Endodermal cell (in vitro differentiated cells): ENCODE measurements around the gene MAPT. TPM values are rescaled to one million over a fixed set of nuclear protein-coding genes. Genes with fewer than 3 reads are reported as not detected.

Experiments
- DNase-seq: peaks from one replicate; pipeline ENCODE4 v3.0.0-alpha.2; 2017
- H3K27ac ChIP-seq: 2 replicates; pipeline ENCODE4 v1.5.1; 2013; ENCODE audit warnings: mild to moderate bottlenecking, low read depth, low read length, moderate library complexity
- H3K27me3 ChIP-seq: 2 replicates; pipeline ENCODE4 v1.6.1; 2013; ENCODE audit warnings: mild to moderate bottlenecking, low read length, moderate library complexity; ENCODE audit not compliant: insufficient read depth, control insufficient read depth, poor library complexity, severe bottlenecking
- H3K36me3 ChIP-seq: 2 replicates; pipeline ENCODE4 v1.7.0; 2013; ENCODE audit warnings: mild to moderate bottlenecking, low read length, moderate library complexity; ENCODE audit not compliant: control insufficient read depth, insufficient read depth
- H3K4me1 ChIP-seq: one replicate; pipeline ENCODE4 v1.7.0; 2013; ENCODE audit warnings: low read length; ENCODE audit not compliant: control insufficient read depth, insufficient read depth
- H3K4me3 ChIP-seq: 2 replicates; pipeline ENCODE4 v1.5.1; 2013; ENCODE audit warnings: mild to moderate bottlenecking, low read length, moderate library complexity
- H3K9ac ChIP-seq: 2 replicates; pipeline ENCODE4 v1.6.1; 2013; ENCODE audit warnings: mild to moderate bottlenecking, low read length, moderate library complexity; ENCODE audit not compliant: poor library complexity, severe bottlenecking; ENCODE audit errors: extremely low read depth
- H3K9me3 ChIP-seq: 2 replicates; pipeline ENCODE4 v1.6.1; 2013; ENCODE audit warnings: mild to moderate bottlenecking, low read length, moderate library complexity; ENCODE audit not compliant: control insufficient read depth
- H3K27ac Mint-ChIP-seq: 2 replicates; pipeline ENCODE4 v1.8.0; 2020; ENCODE audit warnings: mixed read lengths
- H3K27me3 Mint-ChIP-seq: 2 replicates; pipeline ENCODE4 v1.8.0; 2021; ENCODE audit warnings: mild to moderate bottlenecking, mixed read lengths; ENCODE audit not compliant: insufficient read depth
- H3K36me3 Mint-ChIP-seq: 2 replicates; pipeline ENCODE4 v1.8.0; 2020; ENCODE audit warnings: low read depth, mixed read lengths
- H3K4me1 Mint-ChIP-seq: 2 replicates; pipeline ENCODE4 v1.8.0; 2020; ENCODE audit warnings: mixed read lengths
- H3K4me3 Mint-ChIP-seq: 2 replicates; pipeline ENCODE4 v1.8.0; 2020; ENCODE audit warnings: mild to moderate bottlenecking, moderate library complexity, mixed read lengths
- H3K9me3 Mint-ChIP-seq: 2 replicates; pipeline ENCODE4 v1.8.0; 2020; ENCODE audit warnings: mild to moderate bottlenecking, mixed read lengths
- CTCF ChIP-seq: fragments of 200-600 bp; sonication (generic); conservative IDR thresholded peaks from 2 replicates; pipeline ENCODE4 v1.5.0; 2021; ENCODE audit warnings: antibody characterized with exemption, mild to moderate bottlenecking
- WGBS, 2 experiments: methylation state at CpG; one replicate each; pipeline versions ENCODE4 v1.1.5 to v1.1.7; 2013; ENCODE audit warnings: missing lambda C conversion rate in 2 of 2, mixed read lengths in 1 of 2; ENCODE audit not compliant: insufficient coverage in 1 of 2, insufficient read length in 1 of 2; 5-methylcytosine and 5-hydroxymethylcytosine counted together
- total RNA-seq, 2 donors: library from RNA; stranded (reverse); fragmentation: NEBNext Ultra II Directional in 1 of 2; extraction: Animal tissue kit (Norgen Biotek cat#: 25700) in 1 of 2; gene quantifications; 2 replicates in 1 of 2; 3 replicates in 1 of 2; pipeline ENCODE4 v1.2.1, GENCODE V29; 2021

Gene MAPT
- total RNA-seq, 2 donors from 2014 or later, result 0.69 to 0.73 TPM

DNA sequence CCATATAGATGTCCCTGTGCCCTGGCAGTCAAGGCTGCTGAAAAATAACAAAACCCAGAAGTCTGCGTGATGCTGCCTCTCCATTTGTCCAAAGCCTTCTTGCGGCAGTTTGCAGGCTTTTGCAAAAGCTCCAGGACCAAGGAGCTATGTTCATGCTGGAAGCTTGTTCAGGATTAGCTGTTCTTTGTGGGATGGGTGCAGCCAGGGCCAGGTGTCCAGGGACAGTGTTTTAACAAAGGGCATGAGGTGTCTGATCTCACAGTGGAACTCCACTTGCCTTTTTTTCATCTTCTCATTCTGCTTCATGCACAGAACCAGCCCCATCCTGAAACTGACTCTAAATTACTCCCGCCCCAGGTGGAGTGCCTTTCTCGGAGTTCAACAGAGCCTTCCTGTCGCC, 73.0 kb downstream of the MAPT start:
- H3K27me3 ChIP-seq, result no peaks in the 10 kb centered on the region
- no peak overlapping the region for H3K9ac ChIP-seq
- no peak overlapping the region for H3K4me3 ChIP-seq
- no peak for DNase-seq
- no peaks in the 10 kb centered on the region for H3K4me1 ChIP-seq
- 86% methylated on average over 4 to 5 of the region's 5 CpGs for WGBS, 2 experiments
- H3K27ac Mint-ChIP-seq, result no peak overlapping the region
- peaks cover 6% of the 10 kb centered on the region for H3K27me3 Mint-ChIP-seq
- no peaks in the 10 kb centered on the region for H3K9me3 ChIP-seq
- H3K36me3 ChIP-seq, result no peaks in the 10 kb centered on the region
- H3K4me3 Mint-ChIP-seq, result no peak overlapping the region
- no peak overlapping the region for H3K27ac ChIP-seq
- peaks cover 12% of the 10 kb centered on the region for H3K4me1 Mint-ChIP-seq
- TF ChIP-seq CTCF, result no peak
- H3K36me3 Mint-ChIP-seq, result no peaks in the 10 kb centered on the region
- no peaks in the 10 kb centered on the region for H3K9me3 Mint-ChIP-seq

DNA sequence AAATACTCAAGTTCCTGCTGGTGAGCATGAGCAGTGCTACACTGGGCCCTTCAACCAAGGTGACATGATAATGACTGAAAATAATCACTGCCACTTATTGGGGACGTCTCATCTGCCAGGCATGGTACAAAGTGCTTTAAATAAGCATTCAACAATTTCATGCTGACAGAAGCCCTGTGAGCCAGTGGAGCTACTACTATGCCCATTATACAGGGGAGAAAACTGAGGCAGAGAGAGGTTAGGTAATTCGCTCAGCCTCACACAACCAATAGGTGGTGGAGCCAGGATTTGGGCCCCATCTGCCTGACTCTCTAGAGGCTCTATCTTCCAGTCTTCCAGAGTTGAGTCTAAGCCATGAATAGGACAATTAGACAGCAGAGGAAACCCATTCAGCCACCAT, 74.4 kb downstream of the MAPT start:
- no peaks in the 10 kb centered on the region for H3K9me3 Mint-ChIP-seq
- no peaks in the 10 kb centered on the region for H3K36me3 Mint-ChIP-seq
- no peak overlapping the region for H3K9ac ChIP-seq
- H3K4me1 Mint-ChIP-seq, result peaks cover 12% of the 10 kb centered on the region
- no peaks in the 10 kb centered on the region for H3K9me3 ChIP-seq
- no peaks in the 10 kb centered on the region for H3K4me1 ChIP-seq
- no peak overlapping the region for H3K27ac ChIP-seq
- peaks cover 11% of the 10 kb centered on the region for H3K27me3 Mint-ChIP-seq
- no peak overlapping the region for H3K4me3 ChIP-seq
- no peak for DNase-seq
- H3K36me3 ChIP-seq, result no peaks in the 10 kb centered on the region
- H3K4me3 Mint-ChIP-seq, result no peak overlapping the region
- no peaks in the 10 kb centered on the region for H3K27me3 ChIP-seq
- H3K27ac Mint-ChIP-seq, result no peak overlapping the region
- 85 to 91% methylated on average over 2 of the region's 2 CpGs for WGBS, 2 experiments
- TF ChIP-seq CTCF, result no peak

DNA sequence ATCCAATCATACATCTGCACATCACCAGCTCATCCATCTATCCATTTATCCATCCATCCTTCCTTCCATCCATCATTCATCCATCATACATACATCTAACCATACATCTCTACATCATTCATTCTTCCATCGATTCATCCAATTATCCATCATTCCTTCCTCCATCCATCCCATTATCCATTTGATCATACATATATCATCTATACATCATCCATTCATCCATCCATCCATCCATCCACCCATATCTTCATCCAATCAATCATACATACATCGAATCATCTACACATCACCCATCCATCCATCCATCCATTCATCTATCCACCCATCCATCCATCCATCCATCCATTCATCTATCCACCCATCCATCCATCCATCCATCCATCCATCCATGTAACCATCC, 75.4 kb downstream of the MAPT start:
- H3K9me3 Mint-ChIP-seq, result no peaks in the 10 kb centered on the region
- H3K4me3 ChIP-seq, result no peak overlapping the region
- H3K4me1 Mint-ChIP-seq, result peaks cover 12% of the 10 kb centered on the region
- no peak overlapping the region for H3K4me3 Mint-ChIP-seq
- DNase-seq, result no peak
- WGBS, 2 experiments, result 70 to 84% methylated on average over 2 of the region's 2 CpGs
- no peaks in the 10 kb centered on the region for H3K27me3 ChIP-seq
- H3K4me1 ChIP-seq, result no peaks in the 10 kb centered on the region
- no peak overlapping the region for H3K9ac ChIP-seq
- no peaks in the 10 kb centered on the region for H3K9me3 ChIP-seq
- no peak overlapping the region for H3K27ac Mint-ChIP-seq
- no peaks in the 10 kb centered on the region for H3K36me3 Mint-ChIP-seq
- peaks cover 11% of the 10 kb centered on the region for H3K27me3 Mint-ChIP-seq
- no peak for TF ChIP-seq CTCF
- no peaks in the 10 kb centered on the region for H3K36me3 ChIP-seq
- no peak overlapping the region for H3K27ac ChIP-seq
